ENCODE measurements around the gene DUS2.
"Not testable (repeated sequence)": the region's sequence is repeated elsewhere in the genome, so short reads cannot be mapped to it uniquely, and the experiment has no call there.

The DUS2 gene

DNA sequence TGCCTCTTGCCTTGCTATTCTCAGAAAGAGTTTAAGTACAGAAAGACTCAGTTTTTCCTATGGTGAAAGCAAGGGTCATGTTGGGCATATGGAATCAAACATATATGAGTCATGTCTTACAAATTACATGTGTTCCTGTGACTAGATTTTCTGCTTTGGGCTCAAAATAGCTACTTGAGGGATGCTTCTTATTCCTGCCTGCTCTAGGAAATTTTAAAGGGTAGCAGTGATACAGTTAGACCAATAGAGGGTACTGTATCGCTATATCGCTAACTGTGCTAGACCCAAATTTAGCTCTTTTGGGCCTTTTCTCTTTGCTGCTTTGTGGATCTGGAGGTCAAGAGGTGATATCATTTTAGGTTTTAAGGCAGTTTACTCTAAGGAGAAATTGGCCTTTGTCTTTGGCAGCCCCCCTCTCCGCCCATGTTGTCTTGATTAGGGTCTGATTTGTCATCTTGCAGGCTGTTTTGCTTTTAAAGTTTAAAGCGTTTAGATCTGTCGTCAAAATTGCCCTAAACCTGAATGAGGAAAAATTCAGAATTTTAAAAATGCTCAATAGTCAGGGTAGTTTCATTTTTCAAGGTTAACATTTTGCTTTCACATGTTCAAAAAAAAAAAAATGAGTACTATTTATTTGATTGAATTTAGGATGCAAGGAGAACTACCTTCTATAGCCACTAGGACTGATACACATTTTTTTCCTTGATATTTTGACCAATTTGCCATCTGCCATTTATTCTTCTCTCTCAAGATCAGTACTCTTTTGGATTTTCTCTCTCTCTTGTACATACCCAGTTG is 70.9 kb downstream of the DUS2 start:
- peak in 3 of 6 experiments; percentile 25 to 56 (median 32) for DNase-seq

DNA sequence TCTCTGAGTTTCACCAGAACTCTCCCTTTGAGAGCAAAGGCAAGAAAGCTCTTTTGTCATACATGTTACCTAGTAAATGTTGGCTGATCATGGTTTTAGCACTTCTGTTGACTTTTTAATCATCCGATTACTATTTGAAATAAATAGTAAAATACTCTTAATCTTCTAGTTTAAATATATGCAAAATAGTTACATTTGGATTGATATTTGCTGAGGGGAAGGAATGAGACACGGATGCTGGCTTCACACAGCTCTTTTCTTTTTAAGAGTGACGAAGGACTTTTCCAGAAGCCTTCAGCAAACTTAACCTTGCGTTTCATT is 71.5 kb downstream of the DUS2 start:
- DNase-seq: no peak

DNA sequence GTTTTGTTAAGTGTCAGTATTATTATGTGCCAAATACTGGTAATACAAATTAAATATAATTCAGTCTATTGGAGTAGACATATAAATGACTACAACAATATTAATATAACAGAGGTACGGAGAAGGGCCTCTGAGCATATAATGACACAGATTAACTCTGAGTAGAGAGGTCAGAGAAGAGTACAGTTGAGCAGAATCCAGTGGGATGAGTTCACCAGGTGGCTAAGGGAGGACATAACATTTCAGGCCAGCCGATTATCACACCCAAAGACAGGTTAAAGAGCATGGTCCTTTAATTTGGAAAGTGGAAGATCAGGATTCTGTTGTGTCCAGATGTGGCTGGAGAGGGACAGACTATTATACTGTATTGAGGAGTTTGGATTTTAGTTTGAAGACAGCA is 73.4 kb downstream of the DUS2 start:
- DNase-seq: no peak

DNA sequence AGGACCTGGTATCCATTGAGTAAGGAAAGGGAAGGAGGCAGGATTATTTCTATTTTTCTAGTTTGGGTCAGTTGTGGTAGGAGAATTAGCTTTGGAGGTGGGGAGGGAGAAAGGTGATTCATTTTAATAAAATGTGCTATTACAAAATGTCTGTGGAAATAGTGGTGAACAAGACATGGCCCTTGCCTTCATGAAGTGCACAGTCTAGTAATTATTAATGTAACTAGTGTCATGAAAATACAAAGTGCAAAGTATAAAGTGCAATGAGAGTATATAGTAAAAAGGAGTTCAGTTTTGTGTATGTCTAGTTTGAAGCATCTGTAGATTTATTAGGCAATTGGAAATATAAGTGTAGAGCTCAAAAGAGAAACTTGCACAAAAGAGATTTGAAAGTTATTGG is 74.0 kb downstream of the DUS2 start:
- DNase-seq: no peak

DNA sequence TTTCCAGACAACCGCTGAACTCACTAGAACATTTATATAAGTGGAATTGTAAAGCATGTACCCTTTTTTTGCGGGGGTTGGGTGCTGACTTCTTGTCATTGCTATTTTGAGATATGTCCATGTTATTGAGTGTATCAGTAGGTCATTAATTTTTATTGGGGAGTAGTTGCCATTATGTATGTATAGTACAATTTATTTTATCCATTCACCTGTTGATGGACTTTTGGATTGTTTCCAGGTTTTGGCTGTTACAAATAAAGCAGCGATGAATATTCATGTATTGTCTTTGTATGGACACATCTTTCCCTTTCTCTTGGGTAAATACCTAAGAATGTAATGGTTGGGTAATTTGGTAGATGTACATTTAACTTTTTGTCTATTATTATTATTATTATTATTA is 74.8 kb downstream of the DUS2 start:
- no peak for DNase-seq

DNA sequence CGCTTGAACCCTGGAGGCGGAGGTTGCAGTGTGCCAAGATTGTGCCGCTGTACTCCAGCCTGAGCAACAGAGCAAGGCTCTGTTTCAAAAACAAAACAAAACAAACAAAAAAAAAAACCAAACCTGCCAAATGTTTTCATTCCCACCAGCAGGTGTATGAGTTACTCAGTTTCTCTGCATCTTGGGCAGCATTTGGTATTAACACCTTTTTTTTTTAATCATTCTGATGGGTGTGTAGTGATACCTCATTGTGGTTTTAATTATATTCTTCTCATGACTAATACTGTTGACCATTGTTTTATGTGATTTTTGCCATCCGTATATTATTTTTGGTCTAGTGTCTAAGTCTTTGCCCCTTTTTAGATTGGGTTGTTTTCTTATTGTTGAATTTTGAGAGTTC is 77.4 kb downstream of the DUS2 start:
- DNase-seq: no peak

DNA sequence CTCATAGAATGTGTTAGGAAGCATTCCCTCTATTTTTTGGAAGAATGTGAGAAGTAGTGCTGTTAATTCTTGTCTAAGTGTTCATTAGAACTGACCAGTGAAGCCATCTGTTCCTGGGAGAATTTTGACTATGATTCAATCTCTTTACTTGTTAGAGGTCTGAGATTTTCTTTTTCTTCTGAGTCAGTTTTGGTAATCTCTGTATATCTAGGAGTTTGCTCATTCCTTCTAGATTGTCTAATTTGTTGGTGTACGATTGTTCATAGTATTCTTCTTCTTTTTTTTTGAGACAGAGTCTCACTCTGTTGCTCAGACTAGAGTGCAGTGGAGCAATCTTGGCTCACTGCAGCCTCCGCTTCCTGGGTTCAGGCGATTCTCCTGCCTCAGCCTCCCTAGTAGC is 82.5 kb downstream of the DUS2 start:
- no peak for DNase-seq

DNA sequence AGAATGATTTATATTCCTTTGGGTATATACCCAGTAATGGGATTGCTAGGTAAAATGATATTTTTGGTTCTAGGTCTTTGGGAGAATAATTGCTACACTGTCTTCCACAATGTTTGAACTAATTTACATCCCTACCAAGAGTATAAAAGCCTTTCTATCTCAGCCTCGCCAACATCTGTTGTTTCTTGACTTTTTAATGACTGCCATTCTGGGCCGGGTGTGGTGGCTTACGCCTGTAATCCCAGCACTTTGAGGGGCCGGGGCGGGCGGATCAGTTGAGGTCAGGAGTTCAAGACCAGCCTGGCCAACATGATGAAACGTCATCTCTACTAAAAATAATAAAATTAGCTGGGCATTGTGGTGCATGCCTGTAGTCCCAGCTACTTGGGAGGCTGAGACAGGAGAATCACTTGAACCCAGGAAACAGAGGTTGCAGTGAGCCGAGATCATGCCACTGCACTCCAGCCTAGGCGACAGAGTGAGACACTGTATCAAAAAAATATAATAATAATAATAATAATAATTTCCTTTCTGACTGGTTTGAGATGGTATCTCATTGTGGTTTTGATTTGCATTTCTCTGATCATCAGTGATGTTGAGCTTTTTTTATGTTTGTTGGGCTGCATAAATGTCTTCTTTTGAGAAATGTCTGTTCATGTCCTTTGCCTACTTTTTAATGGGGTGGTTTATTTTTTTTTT is 84.3 kb downstream of the DUS2 start:
- not testable (repeated sequence) for DNase-seq

DNA sequence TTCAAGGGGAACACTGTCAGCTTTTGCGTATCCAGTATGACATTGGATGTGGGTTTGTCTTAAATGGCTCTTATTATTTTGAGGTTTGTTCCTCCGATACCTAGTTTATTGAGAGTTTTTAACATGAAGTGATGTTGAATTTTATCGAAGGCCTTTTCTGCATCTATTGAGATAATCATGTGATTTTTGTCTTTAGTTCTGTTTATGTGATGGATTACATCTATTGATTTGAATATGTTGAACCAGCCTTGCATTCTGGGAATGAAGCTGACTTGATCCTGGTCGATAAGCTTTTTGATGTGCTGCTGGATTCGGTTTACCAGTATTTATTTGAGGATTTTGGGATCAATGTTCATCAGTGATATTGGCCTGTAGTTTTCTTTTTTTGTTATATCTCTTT is 86.1 kb downstream of the DUS2 start:
- DNase-seq: not testable (repeated sequence)

DNA sequence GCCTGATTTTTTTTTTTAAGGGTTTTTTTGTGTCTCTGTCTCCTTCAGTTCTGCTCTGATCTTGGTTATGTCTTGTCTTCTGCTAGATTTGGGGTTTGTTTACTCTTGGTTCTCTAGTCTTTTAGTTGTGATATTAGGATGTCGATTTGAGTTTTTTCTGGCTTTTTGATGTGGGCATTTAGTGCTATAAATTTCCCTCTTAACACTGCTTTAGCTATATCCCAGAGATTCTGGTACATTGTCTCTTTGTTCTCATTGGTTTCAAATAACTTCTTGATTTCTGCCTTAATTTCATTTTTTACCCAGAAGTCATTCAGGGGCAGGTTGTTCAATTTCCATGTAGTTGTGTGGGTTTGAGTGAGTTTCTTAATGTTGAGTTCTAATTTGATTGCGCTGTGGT is 87.5 kb downstream of the DUS2 start:
- not testable (repeated sequence) for DNase-seq

DNA sequence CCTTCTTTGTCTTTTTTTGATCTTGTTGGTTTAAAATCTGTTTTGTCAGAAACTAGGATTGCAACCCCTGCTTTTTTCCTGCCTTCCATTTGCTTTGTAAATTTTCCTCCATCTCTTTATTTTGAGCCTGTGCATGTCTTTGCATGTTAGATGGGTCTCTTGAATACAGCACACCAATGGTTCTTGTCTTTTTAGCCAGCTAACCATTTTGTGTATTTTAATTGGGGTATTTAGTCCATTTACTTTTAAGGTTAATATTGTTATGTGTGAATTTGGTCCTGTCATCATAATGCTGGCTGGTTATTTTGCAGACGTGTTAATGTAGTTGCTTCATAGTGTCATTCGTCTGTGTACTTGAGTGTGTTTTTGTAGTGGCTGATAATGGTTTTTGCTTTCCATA is 88.3 kb downstream of the DUS2 start:
- no peak for DNase-seq

DNA sequence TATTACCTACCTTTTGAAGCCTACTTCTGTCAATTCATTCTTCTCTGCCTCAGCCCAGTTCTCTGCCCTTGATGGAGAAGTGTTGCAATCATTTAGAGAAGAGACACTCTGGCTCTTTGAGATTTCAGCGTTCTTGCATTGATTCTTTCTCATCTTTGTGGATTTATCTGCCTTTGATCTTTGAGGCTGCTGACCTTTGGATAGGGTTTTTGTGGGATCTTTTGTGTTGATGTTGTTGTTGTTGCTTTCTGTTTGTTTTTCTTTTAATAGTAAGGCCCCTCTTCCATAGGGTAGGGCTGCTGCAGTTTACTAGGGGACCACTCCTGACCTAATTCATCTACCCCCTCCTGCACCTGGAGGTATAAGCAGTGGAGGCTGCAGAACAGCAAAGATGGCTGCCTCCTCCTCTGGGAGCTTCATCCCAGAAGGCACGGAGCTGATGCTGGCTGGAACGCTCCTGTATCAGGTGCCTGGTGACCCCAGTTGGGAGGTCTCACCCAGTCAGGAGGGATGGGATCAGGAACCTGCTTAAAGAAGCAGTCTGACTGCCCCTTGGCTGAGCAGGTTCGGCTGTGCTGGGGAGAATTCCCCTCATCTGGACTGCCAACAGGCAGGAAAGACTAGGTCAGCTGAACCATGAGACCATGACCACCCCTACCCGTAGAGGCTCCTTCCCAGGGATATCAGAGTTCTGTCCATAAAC is 90.1 kb downstream of the DUS2 start:
- DNase-seq: no peak

DNA sequence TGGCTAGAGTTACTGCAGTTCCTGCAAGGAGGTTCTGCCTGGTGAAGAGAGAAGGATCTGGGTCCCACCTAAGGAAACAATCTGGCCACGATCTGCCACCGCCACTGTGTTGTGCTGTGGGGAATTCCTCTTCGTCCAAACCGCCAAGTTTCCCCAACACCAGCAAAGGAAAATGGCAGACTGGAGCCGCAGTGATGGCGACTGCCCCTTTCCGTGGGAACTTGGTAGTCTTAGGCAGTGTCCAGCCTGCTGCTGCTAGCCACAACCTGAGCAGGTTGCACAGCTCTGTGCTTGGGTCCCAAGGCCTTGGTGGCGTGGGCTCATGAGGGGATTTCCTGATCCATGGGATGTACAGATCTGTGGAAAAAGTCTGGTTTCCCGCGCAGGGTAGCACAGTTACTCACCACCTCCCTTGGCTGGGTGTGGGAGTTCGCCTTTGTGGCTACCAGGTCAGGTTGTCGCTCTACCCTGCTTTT is 90.7 kb downstream of the DUS2 start:
- no peak for DNase-seq

DNA sequence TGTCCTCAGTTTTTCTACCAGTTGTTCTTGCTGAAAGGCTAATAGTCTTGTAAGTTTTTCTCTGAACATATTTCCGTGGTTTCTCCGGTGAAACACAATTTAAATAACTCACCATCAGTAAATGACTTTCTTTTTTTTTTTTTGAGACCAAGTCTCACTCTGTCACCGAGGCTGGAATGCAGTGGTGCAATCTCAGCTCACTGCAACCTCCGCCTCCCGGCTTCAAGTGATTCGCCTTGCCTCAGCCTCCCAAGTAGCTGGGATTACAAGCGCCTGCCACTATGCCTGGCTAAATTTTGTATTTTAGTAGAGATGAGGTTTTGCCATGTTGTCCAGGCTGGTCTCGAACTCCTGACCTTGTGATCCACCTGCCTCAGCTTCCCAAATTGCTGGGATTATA is 91.9 kb downstream of the DUS2 start:
- DNase-seq: not testable (repeated sequence)

DNA sequence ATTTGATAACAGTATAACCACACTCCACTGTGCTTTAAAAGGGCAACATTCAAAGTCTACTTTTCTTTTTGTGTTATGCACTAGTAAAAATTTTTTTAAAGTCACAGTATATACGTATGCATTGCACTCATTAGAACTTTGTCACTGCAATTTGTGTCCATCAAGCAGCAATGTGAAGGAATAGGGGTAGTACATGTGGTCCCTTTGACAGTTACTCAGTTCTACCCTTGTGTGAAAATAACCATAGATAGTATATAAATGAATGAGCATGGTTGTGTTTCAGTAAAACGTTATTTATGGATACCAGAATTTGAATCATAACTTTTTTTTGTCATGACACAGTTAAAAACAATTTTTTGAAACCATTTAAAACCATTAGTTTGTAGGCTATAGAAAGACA is 92.8 kb downstream of the DUS2 start:
- DNase-seq: no peak

DNA sequence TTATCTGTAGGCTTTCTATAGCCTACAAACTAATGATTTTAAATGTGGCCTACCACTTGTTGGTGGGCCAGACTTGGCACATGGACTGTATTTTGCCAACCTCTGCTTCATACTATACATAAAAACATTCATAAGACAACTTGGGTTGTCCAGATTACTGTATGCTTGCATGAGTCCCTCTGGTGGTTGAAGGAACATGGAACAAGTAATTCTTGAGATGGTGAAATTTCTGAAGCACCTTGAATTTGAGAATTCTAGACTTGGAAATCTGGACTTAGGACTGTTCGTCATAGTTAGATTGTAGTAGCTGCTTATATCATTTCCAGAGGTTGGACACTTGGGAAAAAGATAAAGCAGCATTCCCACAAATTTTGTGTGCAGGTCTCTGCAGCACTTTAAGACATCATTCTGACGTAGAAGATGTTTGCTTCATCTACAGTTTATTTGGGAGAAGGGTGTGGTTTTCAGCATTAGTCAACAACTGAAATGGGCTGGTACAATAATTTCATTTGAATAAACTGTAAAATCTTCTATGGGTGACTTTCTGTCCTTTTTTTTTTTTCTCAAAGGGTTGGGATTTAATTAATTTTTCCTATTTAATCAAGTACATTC is 93.3 kb downstream of the DUS2 start:
- DNase-seq: peak in 2 of 6 experiments; percentile 13 to 28

DNA sequence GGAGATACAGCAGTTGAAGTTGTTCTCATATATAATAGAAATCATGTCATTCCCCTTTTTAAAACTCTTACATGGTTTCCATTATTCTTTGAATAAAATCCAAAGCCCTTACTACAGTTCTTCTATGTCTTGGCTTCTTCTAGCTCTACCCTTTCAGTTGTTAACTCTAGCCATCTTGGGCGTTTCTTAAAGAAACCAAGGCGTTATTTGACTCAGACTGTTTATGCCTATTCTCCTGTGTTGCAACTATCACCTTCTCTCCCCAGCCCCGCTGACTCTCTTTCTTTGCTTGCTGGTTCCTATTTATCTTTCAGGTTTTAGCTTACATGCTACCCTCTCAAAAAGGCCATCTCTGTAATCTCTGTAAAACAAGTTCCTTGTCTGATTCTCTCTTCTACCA is 94.8 kb downstream of the DUS2 start:
- no peak for DNase-seq

DNA sequence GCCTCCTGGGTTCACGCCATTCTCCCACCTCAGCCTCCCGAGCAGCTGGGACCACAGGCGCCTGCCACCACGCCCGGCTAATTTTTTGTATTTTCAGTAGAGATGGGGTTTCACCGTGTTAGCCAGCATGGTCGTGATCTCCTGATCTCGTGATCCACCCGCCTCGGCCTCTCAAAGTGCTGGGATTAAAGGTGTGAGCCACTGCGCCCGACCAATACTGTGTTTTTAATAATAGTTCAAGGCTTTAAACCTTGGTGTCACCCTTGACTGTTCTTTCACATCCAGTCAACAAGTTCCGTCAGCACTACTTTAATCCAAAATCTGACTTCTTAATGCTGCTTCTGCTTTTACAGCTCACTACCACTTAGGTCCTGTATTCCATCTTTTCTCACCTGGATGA is 95.9 kb downstream of the DUS2 start:
- DNase-seq: not testable (repeated sequence)

DNA sequence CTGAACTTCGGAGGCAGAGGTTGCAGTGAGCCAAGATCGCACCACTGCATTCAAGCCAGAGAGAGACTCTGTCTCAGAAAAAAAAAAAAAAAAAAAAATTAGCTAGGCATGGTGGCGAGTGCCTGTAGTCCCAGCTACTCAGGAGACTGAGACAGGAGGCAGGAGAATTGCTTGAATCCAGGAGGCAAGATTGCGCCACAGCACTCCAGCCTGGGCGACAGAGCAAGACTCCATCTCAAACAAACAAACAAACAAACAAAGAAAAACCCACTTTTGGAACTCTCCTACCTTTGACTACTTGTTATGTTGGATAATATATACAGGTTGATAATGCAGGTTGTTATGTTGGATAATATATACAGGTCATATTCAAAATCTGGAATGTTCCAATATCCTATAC is 97.4 kb downstream of the DUS2 start:
- DNase-seq: not testable (repeated sequence)

DNA sequence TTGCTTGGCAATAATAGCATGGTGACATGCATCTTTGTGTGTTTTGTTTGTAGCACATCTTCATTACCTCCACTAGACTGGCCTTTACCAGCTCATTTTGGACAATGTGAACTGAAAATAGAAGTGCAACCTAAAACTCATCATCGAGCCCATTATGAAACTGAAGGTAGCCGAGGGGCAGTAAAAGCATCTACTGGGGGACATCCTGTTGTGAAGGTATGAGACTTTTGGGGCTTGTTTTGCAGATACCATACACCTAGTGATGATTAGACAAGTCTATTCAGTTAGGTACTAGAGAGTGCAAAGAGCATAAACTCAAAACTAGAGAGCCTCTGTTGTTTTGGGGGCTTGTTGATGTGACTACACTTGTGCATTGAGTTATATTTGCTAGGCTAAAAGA is 103.3 kb downstream of the DUS2 start:
- no peak for DNase-seq

DNA sequence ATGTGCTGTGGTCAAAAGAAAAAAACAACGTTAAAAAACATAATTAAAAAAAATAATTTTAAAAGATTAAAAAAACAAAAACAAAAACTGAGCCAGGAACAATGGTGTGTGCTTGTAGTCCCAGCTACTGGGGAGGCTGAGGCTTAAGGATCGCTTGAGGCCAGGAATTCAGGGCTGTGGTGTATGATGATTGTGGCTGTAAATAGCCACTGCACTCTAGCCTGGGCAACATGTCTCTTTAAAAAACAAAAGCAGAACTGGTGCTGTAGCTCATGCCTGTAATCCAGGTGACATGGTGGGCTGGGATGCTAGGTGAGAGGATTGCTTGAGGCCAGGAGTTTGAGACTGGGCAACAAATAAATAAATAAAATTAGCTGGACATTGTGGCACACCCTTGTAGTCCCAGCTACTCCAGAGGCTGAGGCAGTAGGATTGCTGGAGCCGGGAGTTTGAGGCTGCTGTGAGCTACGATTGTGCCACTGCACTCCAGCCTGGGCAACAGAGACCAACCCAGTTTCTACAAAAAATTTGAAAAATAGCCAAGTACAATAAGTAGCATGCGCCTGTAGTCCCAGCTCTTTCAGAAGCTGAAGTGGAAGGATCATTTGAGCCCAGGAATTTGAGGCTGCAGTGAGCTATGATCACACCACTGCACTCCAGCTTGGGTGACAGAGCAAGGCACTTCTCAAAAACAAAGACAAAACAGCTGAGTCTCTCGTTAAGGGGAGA is 105.7 kb downstream of the DUS2 start:
- no peak for DNase-seq
